Neural progenitor cell (in vitro differentiated cells): ENCODE measurements around the gene TRIM27. TPM values are rescaled to one million over a fixed set of nuclear protein-coding genes. Genes with fewer than 3 reads are reported as not detected.

Source experiments
- DNase-seq: peaks from one replicate; pipeline ENCODE4 v3.0.0-alpha.2; 2016; ENCODE audit warnings: low spot score
- H2AFZ ChIP-seq: fragments of 200-600 bp; sonication (generic); replicated peaks from 2 replicates; pipeline ENCODE4 v1.6.1; 2016; ENCODE audit warnings: antibody characterized with exemption
- H3F3A ChIP-seq: fragments of 200-600 bp; sonication (generic); 2 replicates; pipeline ENCODE4 v1.6.1; 2016; ENCODE audit warnings: antibody characterized with exemption, low read depth
- H3K27ac ChIP-seq: fragments of 200-600 bp; sonication (generic); 2 replicates; pipeline ENCODE4 v1.5.1; 2016; ENCODE audit warnings: mild to moderate bottlenecking
- H3K27me3 ChIP-seq: fragments of 200-600 bp; sonication (generic); 2 replicates; pipeline ENCODE4 v1.6.1; 2016; ENCODE audit warnings: mild to moderate bottlenecking, moderate library complexity
- H3K36me3 ChIP-seq: fragments of 200-600 bp; sonication (generic); 2 replicates; pipeline ENCODE4 v1.5.1; 2016
- H3K4me1 ChIP-seq: fragments of 200-600 bp; sonication (generic); 2 replicates; pipeline ENCODE4 v1.6.1; 2016; ENCODE audit warnings: mixed run types
- H3K4me2 ChIP-seq: fragments of 200-600 bp; sonication (generic); 2 replicates; pipeline ENCODE4 v1.6.1; 2016
- H3K4me3 ChIP-seq: fragments of 200-600 bp; sonication (generic); 2 replicates; pipeline ENCODE4 v1.5.1; 2016
- H3K79me2 ChIP-seq: fragments of 200-600 bp; sonication (generic); 2 replicates; pipeline ENCODE4 v1.6.1; 2016; ENCODE audit warnings: low read depth
- H3K9ac ChIP-seq: fragments of 200-600 bp; sonication (generic); 2 replicates; pipeline ENCODE4 v1.6.1; 2016
- H3K9me3 ChIP-seq: fragments of 200-600 bp; sonication (generic); 2 replicates; pipeline ENCODE4 v1.5.1; 2016; ENCODE audit warnings: low read depth
- H4K20me1 ChIP-seq: fragments of 200-600 bp; sonication (generic); 2 replicates; pipeline ENCODE4 v1.6.1; 2016; ENCODE audit warnings: low read depth
- H3K27ac Mint-ChIP-seq: 3 replicates; pipeline ENCODE4 v1.8.0; 2021; ENCODE audit warnings: mixed read lengths
- H3K27me3 Mint-ChIP-seq: 2 replicates; pipeline ENCODE4 v1.8.0; 2022; ENCODE audit warnings: low read depth, mild to moderate bottlenecking, inconsistent platforms, moderate library complexity, mixed read lengths; ENCODE audit not compliant: insufficient read depth
- H3K36me3 Mint-ChIP-seq: 3 replicates; pipeline ENCODE4 v1.8.0; 2021; ENCODE audit warnings: mixed read lengths
- H3K4me1 Mint-ChIP-seq: 3 replicates; pipeline ENCODE4 v1.8.0; 2021; ENCODE audit warnings: mixed read lengths
- H3K4me3 Mint-ChIP-seq: 3 replicates; pipeline ENCODE4 v1.8.0; 2021; ENCODE audit warnings: mild to moderate bottlenecking, moderate library complexity, mixed read lengths
- H3K9me3 Mint-ChIP-seq: 3 replicates; pipeline ENCODE4 v1.8.0; 2020; ENCODE audit warnings: mixed read lengths
- CTCF ChIP-seq: fragments of 200-600 bp; sonication (generic); IDR thresholded peaks from 2 replicates; pipeline ENCODE4 v1.5.1; 2017; ENCODE audit warnings: antibody characterized with exemption, mild to moderate bottlenecking
- EZH2 ChIP-seq: fragments of 200-600 bp; sonication (generic); IDR thresholded peaks from 2 replicates; pipeline ENCODE4 v1.6.1; 2017; ENCODE audit warnings: antibody characterized with exemption, mild to moderate bottlenecking, moderate library complexity
- EZH2phosphoT487 ChIP-seq: fragments of 200-600 bp; sonication (generic); IDR thresholded peaks from 2 replicates; pipeline ENCODE4 v1.6.1; 2017; ENCODE audit warnings: antibody characterized with exemption
- total RNA-seq: library from RNA; depleted of rRNA; stranded (reverse); fragments of >200 nt; gene quantifications from 2 replicates; pipeline ENCODE4 v1.2.3, GENCODE V29; 2015; ENCODE audit warnings: low replicate concordance

The TRIM27 gene
- total RNA-seq, 1 donor from 2014 or later: 69.0 TPM

DNA sequence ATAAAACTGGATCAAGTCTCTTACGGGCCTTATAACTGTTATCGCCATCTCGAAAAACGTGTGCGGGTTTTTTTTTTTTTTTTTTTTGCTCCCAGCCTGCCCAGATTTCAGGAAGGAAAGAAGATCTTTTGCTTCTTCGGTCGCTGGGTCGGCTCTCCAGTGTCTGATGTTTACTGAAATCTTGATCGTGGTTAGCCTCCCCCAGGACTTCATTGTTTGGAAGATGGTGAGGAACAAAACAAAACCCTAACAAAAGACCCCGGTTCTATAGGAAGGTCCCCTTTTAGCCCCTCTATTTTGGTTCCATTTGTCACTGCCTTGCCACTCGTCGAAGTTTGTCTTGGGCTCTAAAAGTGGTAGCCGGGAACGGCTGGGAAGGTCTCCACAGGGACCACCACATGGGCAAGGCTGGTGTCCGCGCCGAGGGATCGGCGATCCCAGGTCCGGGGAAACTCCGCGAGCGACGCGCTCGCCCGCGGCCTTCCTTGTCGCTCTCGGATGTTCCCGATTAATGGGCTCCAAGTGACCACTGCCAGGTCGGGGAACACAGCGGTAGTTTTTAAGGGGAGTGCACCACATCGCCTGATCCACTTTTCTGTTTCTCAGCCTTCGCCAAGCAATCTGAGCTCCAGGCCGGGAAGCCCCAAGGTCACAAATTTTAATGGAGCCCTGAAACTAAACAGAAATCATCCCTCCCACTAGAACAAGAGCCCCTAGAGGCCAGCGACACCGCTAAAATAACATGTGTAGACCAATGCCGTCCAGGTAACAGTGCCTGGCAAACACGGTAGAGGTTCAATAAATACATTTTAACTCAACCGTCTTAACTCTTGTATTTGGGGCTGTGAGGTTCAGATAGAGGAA is 27.0 kb downstream of the TRIM27 start:
- peak overlapping the region; percentile 68 for H2AFZ ChIP-seq
- H3K9me3 ChIP-seq: no peaks in the 10 kb centered on the region
- no peaks in the 10 kb centered on the region for H3K36me3 ChIP-seq
- Mint-ChIP-seq H3K36me3 (peaks cover 15% of the 10 kb centered on the region), H3K9me3 (peaks cover 7% of the 10 kb centered on the region), H3K4me3 (peak overlapping the region; percentile 96), H3K27me3 (peaks cover 20% of the 10 kb centered on the region), H3K27ac (peak overlapping the region; percentile 99), H3K4me1 (peaks cover 14% of the 10 kb centered on the region)
- peak overlapping the region; percentile 73 for H3K27ac ChIP-seq
- H3K4me3 ChIP-seq: peak overlapping the region; percentile 72
- H3K4me1 ChIP-seq: peaks cover 6% of the 10 kb centered on the region
- no peaks in the 10 kb centered on the region for H3K79me2 ChIP-seq
- H4K20me1 ChIP-seq: no peaks in the 10 kb centered on the region
- H3K4me2 ChIP-seq: peak overlapping the region; percentile 78
- TF ChIP-seq CTCF (peak; percentile 47), EZH2 (peak; percentile 22), EZH2phosphoT487 (no peak)
- no peaks in the 10 kb centered on the region for H3K27me3 ChIP-seq
- H3K9ac ChIP-seq: peak overlapping the region; percentile 58
- peak; percentile 77 for DNase-seq
- H3F3A ChIP-seq: peaks cover 57% of the 10 kb centered on the region

DNA sequence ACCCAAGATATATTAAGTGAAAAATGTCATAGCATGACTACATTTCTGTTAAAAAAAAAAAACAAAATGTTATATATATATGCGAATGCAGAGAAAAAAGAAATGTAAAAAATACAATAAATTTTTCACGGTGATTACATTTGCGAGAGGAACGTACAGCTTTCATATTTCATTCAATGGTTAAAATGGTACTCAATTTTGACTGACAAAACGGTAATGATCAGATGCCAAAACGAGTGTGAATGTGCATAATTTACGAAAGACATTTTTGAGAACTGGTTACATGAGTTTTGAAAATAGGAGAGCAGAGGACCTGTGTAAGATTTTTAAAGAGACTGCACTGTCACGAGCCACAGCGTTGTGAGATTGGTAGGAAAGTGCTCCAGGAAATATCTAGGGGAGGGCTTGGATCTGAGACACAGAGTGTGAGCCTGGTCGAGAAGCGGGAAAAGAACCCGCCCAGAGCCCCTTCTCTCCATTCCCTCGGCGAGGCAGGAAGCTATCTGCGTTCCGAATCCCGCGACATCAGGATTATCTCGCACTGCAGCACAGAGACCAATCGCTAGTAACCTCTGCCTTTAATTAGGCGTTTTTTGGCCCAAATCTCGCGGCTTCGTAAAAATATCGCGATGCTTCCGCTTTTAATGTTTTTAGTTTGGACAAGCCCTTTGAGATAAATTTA is 28.5 kb downstream of the TRIM27 start:
- TF ChIP-seq CTCF (no peak), EZH2phosphoT487 (no peak), EZH2 (no peak)
- DNase-seq: peak; percentile 95

GRCh38 chr6:28893172-28893799 is 30.5 kb downstream of the TRIM27 start:
- H4K20me1 ChIP-seq: no peaks in the 10 kb centered on the region
- peaks cover 21% of the 10 kb centered on the region for H3K27me3 Mint-ChIP-seq
- no peak overlapping the region for H3K4me3 ChIP-seq
- H2AFZ ChIP-seq: no peak overlapping the region
- H3K9ac ChIP-seq: no peak overlapping the region
- DNase-seq: no peak
- TF ChIP-seq CTCF (no peak), EZH2phosphoT487 (no peak), EZH2 (no peak)
- no peaks in the 10 kb centered on the region for H3K9me3 ChIP-seq
- peaks cover 27% of the 10 kb centered on the region for H3F3A ChIP-seq
- no peak overlapping the region for H3K4me3 Mint-ChIP-seq
- H3K4me2 ChIP-seq: no peak overlapping the region
- no peaks in the 10 kb centered on the region for H3K79me2 ChIP-seq
- peaks cover 7% of the 10 kb centered on the region for H3K9me3 Mint-ChIP-seq
- H3K4me1 Mint-ChIP-seq: peaks cover 14% of the 10 kb centered on the region
- H3K36me3 ChIP-seq: no peaks in the 10 kb centered on the region
- H3K4me1 ChIP-seq: peaks cover 6% of the 10 kb centered on the region
- H3K27me3 ChIP-seq: no peaks in the 10 kb centered on the region
- no peak overlapping the region for H3K27ac Mint-ChIP-seq
- peaks cover 4% of the 10 kb centered on the region for H3K36me3 Mint-ChIP-seq
- no peak overlapping the region for H3K27ac ChIP-seq

More for the DNA sequence above, 28.5 kb downstream of the TRIM27 start:
- Histone ChIP-seq H3K79me2 (no peaks in the 10 kb centered on the region), H3K4me3 (peak overlapping the region; percentile 72), H3F3A (peaks cover 42% of the 10 kb centered on the region), H3K36me3 (no peaks in the 10 kb centered on the region), H3K27ac (peak overlapping the region; percentile 60), H3K27me3 (no peaks in the 10 kb centered on the region), H3K4me2 (peak overlapping the region; percentile 78), H4K20me1 (no peaks in the 10 kb centered on the region), H3K9me3 (no peaks in the 10 kb centered on the region), H2AFZ (peak overlapping the region; percentile 59), H3K4me1 (peaks cover 6% of the 10 kb centered on the region), H3K9ac (peak overlapping the region; percentile 48)
- H3K4me1 Mint-ChIP-seq: peaks cover 14% of the 10 kb centered on the region
- H3K36me3 Mint-ChIP-seq: peaks cover 13% of the 10 kb centered on the region
- peaks cover 23% of the 10 kb centered on the region for H3K27me3 Mint-ChIP-seq
- peak overlapping the region; percentile 96 for H3K4me3 Mint-ChIP-seq
- H3K27ac Mint-ChIP-seq: peak overlapping the region; percentile 99
- peaks cover 7% of the 10 kb centered on the region for H3K9me3 Mint-ChIP-seq
